ENCODE measurements around the gene FBXO30. TPM values are rescaled to one million over a fixed set of nuclear protein-coding genes. Genes with fewer than 3 reads are reported as not detected.

FBXO30 gene
- total RNA-seq, 1 experiment from 2014 or later: 10.6 TPM

DNA sequence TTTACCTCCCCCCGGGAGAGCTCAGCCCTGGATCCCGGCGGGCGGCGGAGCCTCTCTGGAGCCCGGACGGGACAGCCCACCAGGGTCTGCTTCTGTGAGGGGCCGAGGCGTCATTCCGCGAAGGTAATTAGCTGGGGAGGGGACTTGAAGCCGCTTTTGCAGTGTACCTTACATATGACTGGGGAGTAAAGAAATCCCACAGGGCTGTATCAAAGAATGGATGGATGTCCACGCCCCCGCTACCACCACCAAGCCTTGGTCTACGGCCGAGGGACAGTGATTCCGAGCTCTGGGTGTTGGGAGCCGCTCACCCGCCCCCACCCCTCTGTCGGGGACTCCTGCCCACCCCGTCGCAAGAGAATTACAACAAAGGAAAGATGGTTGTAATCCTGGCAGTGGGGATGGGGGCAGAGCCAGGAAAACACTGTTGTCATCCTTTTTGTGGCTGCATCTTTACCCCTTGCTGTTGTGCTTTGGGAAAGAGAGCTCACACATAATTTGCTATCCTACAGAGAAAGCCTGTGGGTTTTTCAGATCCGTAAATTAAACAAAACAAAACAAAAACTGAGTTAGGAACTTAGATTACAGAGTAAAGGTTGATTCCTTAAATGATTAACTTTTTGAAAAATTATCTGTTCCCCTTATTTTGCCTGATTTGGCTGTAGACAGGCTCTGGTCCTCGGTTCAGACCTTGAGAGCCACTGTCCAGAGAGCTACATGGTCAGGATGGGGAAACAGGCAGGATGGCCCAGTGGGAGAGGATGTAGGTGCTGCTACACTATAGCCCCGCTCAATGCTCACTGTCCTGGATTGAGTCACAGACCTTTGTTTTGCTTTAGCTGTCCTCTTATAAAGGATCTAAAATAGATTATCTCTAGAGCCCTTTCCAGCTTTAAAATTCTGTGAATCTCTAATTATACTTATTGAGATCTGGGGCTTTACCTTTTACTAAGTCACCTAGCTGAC is 997 bp upstream of the FBXO30 start:
- Mint-ChIP-seq H3K27ac (ENCODE audit: low read depth, unreplicated experiment) (peak overlapping the region; percentile 95), H3K9me3 (ENCODE audit: unreplicated experiment) (no peaks in the 10 kb centered on the region), H3K27me3 (ENCODE audit: insufficient read depth, unreplicated experiment) (no peaks in the 10 kb centered on the region), H3K4me3 (ENCODE audit: unreplicated experiment) (peak overlapping the region; percentile 81), H3K4me1 (ENCODE audit: insufficient read depth, unreplicated experiment) (peaks cover 29% of the 10 kb centered on the region), H3K36me3 (ENCODE audit: insufficient read depth, unreplicated experiment) (no peaks in the 10 kb centered on the region)
- ChIA-PET CTCF (interaction anchor here (0.5 to 2.6 kb wide), 8 partner anchors 50 to 175 kb away, joined by 3 to 24 read pairs (median 3); partner anchors contain the start of gene EPM2A), POLR2A (interaction anchor here (0.6 to 3.3 kb wide), 27 partner anchors 9 to 1184 kb away, joined by 3 to 158 read pairs (median 4); partner anchors contain the start of gene EPM2A)
- no peak for TF ChIP-seq CTCF (IDR thresholded peaks at IDR 0.05; ENCODE audit: unreplicated experiment)
- no peak for DNase-seq (ENCODE audit: unreplicated experiment)
- intact Hi-C loops (cut with micrococcal nuclease): loop anchor here (10.0 kb wide), 1 partner anchor 729 kb away; the partner anchor contains the start of gene RAB32
- BruUV-seq (replicated peaks): no TSS peak

DNA sequence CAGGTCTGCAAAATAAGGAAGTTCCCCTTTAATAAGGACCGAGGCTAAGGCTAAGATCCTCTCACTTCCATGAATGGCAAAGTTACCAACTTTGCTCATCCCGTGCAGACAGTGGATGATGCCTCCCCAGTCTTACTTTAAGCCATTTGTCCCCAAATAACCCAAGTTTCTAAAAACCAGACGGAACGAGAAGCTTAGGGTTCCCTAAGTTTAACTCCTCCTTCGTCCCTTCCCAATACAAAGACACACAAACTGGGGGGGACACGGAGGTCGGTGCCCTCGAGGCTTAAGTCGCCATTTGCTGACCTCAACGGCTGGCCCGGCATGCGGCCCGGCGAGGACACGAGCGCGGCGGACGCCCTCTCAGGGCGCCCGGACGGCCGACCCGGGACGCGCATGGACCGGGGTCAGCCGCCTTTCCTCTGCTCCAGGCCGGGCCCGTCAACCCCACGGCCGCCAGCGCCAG is 527 bp downstream of the FBXO30 start:
- H3K27me3 Mint-ChIP-seq (ENCODE audit: insufficient read depth, unreplicated experiment): no peaks in the 10 kb centered on the region
- peak overlapping the region; percentile 81 for H3K4me3 Mint-ChIP-seq (ENCODE audit: unreplicated experiment)
- H3K27ac Mint-ChIP-seq (ENCODE audit: low read depth, unreplicated experiment): peak overlapping the region; percentile 95
- H3K4me1 Mint-ChIP-seq (ENCODE audit: insufficient read depth, unreplicated experiment): peaks cover 38% of the 10 kb centered on the region
- peak; percentile 66 for DNase-seq (ENCODE audit: unreplicated experiment)
- BruUV-seq (replicated peaks): no TSS peak
- no peaks in the 10 kb centered on the region for H3K9me3 Mint-ChIP-seq (ENCODE audit: unreplicated experiment)
- ChIA-PET POLR2A (interaction anchor here (0.6 to 3.3 kb wide), 23 partner anchors 12 to 732 kb away, joined by 3 to 158 read pairs (median 4); partner anchors contain the start of genes EPM2A and SHPRH), CTCF (interaction anchor here (1.1 to 2.6 kb wide), 4 partner anchors 52 to 101 kb away, joined by 3 to 24 read pairs (median 4); partner anchors contain the start of gene EPM2A)
- intact Hi-C loops (cut with micrococcal nuclease): loop anchor here (1.0 to 10.0 kb wide), 3 partner anchors 79 to 731 kb away; partner anchors contain the start of genes EPM2A and RAB32
- no peak for TF ChIP-seq CTCF (IDR thresholded peaks at IDR 0.05; ENCODE audit: unreplicated experiment)
- no peaks in the 10 kb centered on the region for H3K36me3 Mint-ChIP-seq (ENCODE audit: insufficient read depth, unreplicated experiment)

DNA sequence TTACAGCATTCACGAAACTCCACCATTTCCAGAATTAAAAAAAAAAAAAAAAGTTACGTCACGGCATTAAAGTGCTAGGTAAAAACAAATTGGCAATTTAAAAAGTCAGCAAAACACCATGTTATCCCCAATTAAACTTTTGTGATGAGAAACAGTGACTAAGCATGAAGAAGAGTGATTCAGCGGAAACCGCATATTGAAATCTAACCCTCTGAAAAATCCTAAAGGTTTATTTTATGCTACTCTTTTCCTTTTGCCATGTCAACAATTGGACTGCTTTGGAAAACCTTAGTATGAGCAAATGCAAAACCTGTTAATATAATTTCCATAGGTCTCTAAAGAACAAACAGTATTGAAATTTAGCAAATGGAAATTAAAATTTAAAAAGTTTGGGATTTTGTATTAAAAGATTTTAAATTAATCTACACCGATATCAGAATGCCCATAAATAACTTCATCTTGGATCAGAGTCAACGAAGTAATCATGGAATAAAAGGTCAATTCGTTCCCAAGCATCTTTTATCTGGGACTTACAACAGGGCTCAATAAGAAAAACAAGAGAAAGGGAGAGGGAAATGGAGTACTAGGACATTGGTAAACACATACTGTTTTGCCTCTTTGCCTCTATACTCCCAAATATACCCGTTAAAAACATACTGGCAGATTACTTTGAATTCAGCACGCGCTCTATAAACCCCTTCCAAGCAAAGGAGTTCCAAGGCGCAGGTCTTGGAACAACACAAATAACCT is 1.1 kb downstream of the FBXO30 start:
- Mint-ChIP-seq H3K9me3 (ENCODE audit: unreplicated experiment) (no peaks in the 10 kb centered on the region), H3K27me3 (ENCODE audit: insufficient read depth, unreplicated experiment) (no peaks in the 10 kb centered on the region), H3K4me1 (ENCODE audit: insufficient read depth, unreplicated experiment) (peaks cover 42% of the 10 kb centered on the region), H3K27ac (ENCODE audit: low read depth, unreplicated experiment) (peak overlapping the region; percentile 95), H3K4me3 (ENCODE audit: unreplicated experiment) (peak overlapping the region; percentile 81), H3K36me3 (ENCODE audit: insufficient read depth, unreplicated experiment) (peaks cover 4% of the 10 kb centered on the region)
- ChIA-PET CTCF (interaction anchor here (2.1 kb wide), 1 partner anchor 92 kb away, joined by 5 read pairs; no protein-coding TSS in a partner anchor), POLR2A (interaction anchor here (0.6 to 3.3 kb wide), 13 partner anchors 13 to 733 kb away, joined by 3 to 158 read pairs (median 10); partner anchors contain the start of gene EPM2A)
- TSS peak; percentile 36 for BruUV-seq (replicated peaks)
- intact Hi-C loops (cut with micrococcal nuclease): loop anchor here (1.0 to 10.0 kb wide), 3 partner anchors 78 to 731 kb away; partner anchors contain the start of genes EPM2A and RAB32
- TF ChIP-seq CTCF (IDR thresholded peaks at IDR 0.05; ENCODE audit: unreplicated experiment): no peak
- DNase-seq (ENCODE audit: unreplicated experiment): peak; percentile 61
